Activated CD4-positive, alpha-beta memory T cell treated with anti-CD3 and anti-CD28 coated beads, Interleukin-2, amount 10 ng/mL, durations not matched to agents 7 days and 5 days (primary cell): ENCODE measurements around the gene CHRNG. TPM values are rescaled to one million over a fixed set of nuclear protein-coding genes. Genes with fewer than 3 reads are reported as not detected.
"Not testable (repeated sequence)": the region's sequence is repeated elsewhere in the genome, so short reads cannot be mapped to it uniquely, and the experiment has no call there.

Source experiments
- CTCF ChIA-PET: fragments of 350-600 bp; sonication (Branson Sonifier 250); formaldehyde crosslinking; loops from one replicate; lab custom pipeline; 2021; ENCODE audit warnings: antibody characterized with exemption, inconsistent platforms; lab: Charles Lee
- POLR2A ChIA-PET: fragments of 350-600 bp; sonication (Branson Sonifier 250); formaldehyde crosslinking; loops from one replicate; lab custom pipeline; 2021; ENCODE audit warnings: antibody characterized with exemption; lab: Charles Lee
- DNase-seq: peaks from one replicate; pipeline ENCODE4 v3.0.0-alpha.2; 2020
- H3K27ac Mint-ChIP-seq: one replicate; pipeline ENCODE4 v1.8.0; 2021; ENCODE audit warnings: mild to moderate bottlenecking, mixed read lengths
- H3K27me3 Mint-ChIP-seq: one replicate; pipeline ENCODE4 v1.8.0; 2021; ENCODE audit warnings: mixed read lengths
- H3K36me3 Mint-ChIP-seq: one replicate; pipeline ENCODE4 v1.8.0; 2021; ENCODE audit warnings: low read depth, mixed read lengths
- H3K4me1 Mint-ChIP-seq: one replicate; pipeline ENCODE4 v1.8.0; 2021; ENCODE audit warnings: mixed read lengths
- H3K4me3 Mint-ChIP-seq: one replicate; pipeline ENCODE4 v1.8.0; 2021; ENCODE audit warnings: mild to moderate bottlenecking, mixed read lengths
- H3K9me3 Mint-ChIP-seq: one replicate; pipeline ENCODE4 v1.8.0; 2021; ENCODE audit warnings: mixed read lengths
- total RNA-seq, 2 experiments: library from RNA; stranded (reverse); gene quantifications; one replicate each; pipeline ENCODE4 v1.2.3, GENCODE V29; 2021

CHRNG gene
- total RNA-seq, 2 experiments from 2014 or later = not detected

- peaks cover 37% of the 10 kb centered on the region for H3K27me3 Mint-ChIP-seq
- H3K4me3 Mint-ChIP-seq = no peak within 1 kb of the TSS
- no peaks in the 10 kb centered on the region for H3K9me3 Mint-ChIP-seq
- H3K36me3 Mint-ChIP-seq = no peaks in the 10 kb centered on the region
- POLR2A ChIA-PET = no interaction called here
- H3K4me1 Mint-ChIP-seq = peaks cover 22% of the 10 kb centered on the region
- no peak within 1 kb of the TSS for H3K27ac Mint-ChIP-seq
- no peak for DNase-seq
- CTCF ChIA-PET = interaction anchor here (0.6 kb wide), 1 partner anchor 551 kb away, joined by 4 read pairs; no protein-coding TSS in a partner anchor
Measured at GRCh38 chr2:232525791-232526371, 13.6 kb upstream of the CHRNG start, which contains the start of gene CHRND. Gene CHRND, plus strand, starts transcription at chr2:232526160. Its CDS starts 56 bp downstream, at chr2:232526216.

- no peak overlapping the region for H3K4me3 Mint-ChIP-seq
- H3K27ac Mint-ChIP-seq = no peak overlapping the region
- POLR2A ChIA-PET = no interaction called here
- peaks cover 21% of the 10 kb centered on the region for H3K4me1 Mint-ChIP-seq
- no peak for DNase-seq
- H3K9me3 Mint-ChIP-seq = no peaks in the 10 kb centered on the region
- CTCF ChIA-PET = no interaction called here
- H3K36me3 Mint-ChIP-seq = no peaks in the 10 kb centered on the region
- peaks cover 35% of the 10 kb centered on the region for H3K27me3 Mint-ChIP-seq
Measured at GRCh38 chr2:232526372-232526941, 13.0 kb upstream of the CHRNG start.

- no peak for DNase-seq
- peaks cover 31% of the 10 kb centered on the region for H3K27me3 Mint-ChIP-seq
Measured at GRCh38 chr2:232527905-232528470, 11.5 kb upstream of the CHRNG start.

GRCh38 chr2:232528746-232529460, 10.6 kb upstream of the CHRNG start:
- Mint-ChIP-seq H3K4me1 (peaks cover 15% of the 10 kb centered on the region), H3K27me3 (peaks cover 27% of the 10 kb centered on the region), H3K9me3 (no peaks in the 10 kb centered on the region), H3K4me3 (no peak overlapping the region), H3K27ac (no peak overlapping the region), H3K36me3 (no peaks in the 10 kb centered on the region)
- DNase-seq = no peak
- CTCF ChIA-PET = no interaction called here
- POLR2A ChIA-PET = interaction anchor here (0.8 to 1.0 kb wide), 2 partner anchors 22 to 822 kb away, joined by 3 read pairs; no protein-coding TSS in a partner anchor

More at GRCh38 chr2:232527905-232528470, 11.5 kb upstream of the CHRNG start:
- H3K4me1 Mint-ChIP-seq = peaks cover 17% of the 10 kb centered on the region
- ChIA-PET CTCF (no interaction called here), POLR2A (interaction anchor here (0.8 kb wide), 1 partner anchor 821 kb away, joined by 3 read pairs; no protein-coding TSS in a partner anchor)
- no peaks in the 10 kb centered on the region for H3K9me3 Mint-ChIP-seq
- H3K36me3 Mint-ChIP-seq = no peaks in the 10 kb centered on the region
- no peak overlapping the region for H3K27ac Mint-ChIP-seq
- H3K4me3 Mint-ChIP-seq = no peak overlapping the region

- H3K4me1 Mint-ChIP-seq = peaks cover 11% of the 10 kb centered on the region
- H3K4me3 Mint-ChIP-seq = no peak overlapping the region
- H3K27ac Mint-ChIP-seq = no peak overlapping the region
- no peak for DNase-seq
- POLR2A ChIA-PET = interaction anchor here (0.7 kb wide), 1 partner anchor 21 kb away, joined by 3 read pairs; the partner anchor contains the start of genes EIF4E2 and TIGD1
- CTCF ChIA-PET = no interaction called here
- no peaks in the 10 kb centered on the region for H3K9me3 Mint-ChIP-seq
- H3K36me3 Mint-ChIP-seq = no peaks in the 10 kb centered on the region
- H3K27me3 Mint-ChIP-seq = peaks cover 19% of the 10 kb centered on the region
Measured at GRCh38 chr2:232529806-232530547, 9.5 kb upstream of the CHRNG start.

- peaks cover 11% of the 10 kb centered on the region for H3K4me1 Mint-ChIP-seq
- CTCF ChIA-PET = no interaction called here
- POLR2A ChIA-PET = interaction anchor here (0.7 kb wide), 1 partner anchor 20 kb away, joined by 3 read pairs; the partner anchor contains the start of genes EIF4E2 and TIGD1
- DNase-seq = no peak
- no peak overlapping the region for H3K4me3 Mint-ChIP-seq
- H3K36me3 Mint-ChIP-seq = no peaks in the 10 kb centered on the region
- peaks cover 19% of the 10 kb centered on the region for H3K27me3 Mint-ChIP-seq
- no peak overlapping the region for H3K27ac Mint-ChIP-seq
- H3K9me3 Mint-ChIP-seq = no peaks in the 10 kb centered on the region
Measured at GRCh38 chr2:232530626-232531260, 8.7 kb upstream of the CHRNG start.

- Mint-ChIP-seq H3K27me3 (peaks cover 15% of the 10 kb centered on the region), H3K4me3 (no peak overlapping the region), H3K36me3 (no peaks in the 10 kb centered on the region), H3K27ac (no peak overlapping the region), H3K9me3 (no peaks in the 10 kb centered on the region), H3K4me1 (peaks cover 11% of the 10 kb centered on the region)
- POLR2A ChIA-PET = interaction anchor here (1.1 kb wide), 1 partner anchor 18 kb away, joined by 4 read pairs; the partner anchor contains the start of genes EIF4E2 and TIGD1
- DNase-seq = no peak
- CTCF ChIA-PET = interaction anchor here (0.7 kb wide), 1 partner anchor 223 kb away, joined by 3 read pairs; no protein-coding TSS in a partner anchor
Measured at GRCh38 chr2:232532419-232532818, 7.1 kb upstream of the CHRNG start.

- CTCF ChIA-PET, H3K4me3 Mint-ChIP-seq, H3K36me3 Mint-ChIP-seq, POLR2A ChIA-PET, DNase-seq, H3K27ac Mint-ChIP-seq, H3K9me3 Mint-ChIP-seq: not testable (repeated sequence)
- peaks cover 13% of the 10 kb centered on the region for H3K27me3 Mint-ChIP-seq
- peaks cover 11% of the 10 kb centered on the region for H3K4me1 Mint-ChIP-seq
Measured at GRCh38 chr2:232532821-232533220, 6.7 kb upstream of the CHRNG start.

- ChIA-PET POLR2A (no interaction called here), CTCF (no interaction called here)
- Mint-ChIP-seq H3K4me3 (no peak overlapping the region), H3K27me3 (peaks cover 10% of the 10 kb centered on the region), H3K4me1 (peaks cover 4% of the 10 kb centered on the region), H3K27ac (no peak overlapping the region), H3K9me3 (no peaks in the 10 kb centered on the region), H3K36me3 (no peaks in the 10 kb centered on the region)
- no peak for DNase-seq
Measured at GRCh38 chr2:232533944-232534710, 5.4 kb upstream of the CHRNG start.

- H3K9me3 Mint-ChIP-seq = no peaks in the 10 kb centered on the region
- H3K36me3 Mint-ChIP-seq = no peaks in the 10 kb centered on the region
- H3K4me1 Mint-ChIP-seq = peaks cover 2% of the 10 kb centered on the region
- CTCF ChIA-PET = no interaction called here
- no peak overlapping the region for H3K27ac Mint-ChIP-seq
- POLR2A ChIA-PET = no interaction called here
- peaks cover 10% of the 10 kb centered on the region for H3K27me3 Mint-ChIP-seq
- H3K4me3 Mint-ChIP-seq = no peak overlapping the region
- DNase-seq = no peak
Measured at GRCh38 chr2:232534940-232535651, 4.4 kb upstream of the CHRNG start.
